ENCODE results near the gene FRYL. TPM values are rescaled to one million over a fixed set of nuclear protein-coding genes. Genes with fewer than 3 reads are reported as not detected.

Gene FRYL
- total and polyA plus RNA-seq, 12 donors: 11.7 to 60.1 (median 36.4) TPM

GRCh38 chr4:48755281-48755680, 24.8 kb downstream of the FRYL start:
- 65 to 73% methylated on average over 1 of the region's 1 CpG for WGBS, 2 donors
- no peak for DNase-seq
- no peaks in the 10 kb centered on the region for H3K27me3 ChIP-seq
- no peak for ATAC-seq
- intact Hi-C loops (cut with DNase I): no loop called here
- no peak for TF ChIP-seq CTCF (IDR thresholded peaks at IDR 0.05)
- no peak overlapping the region for H3K4me3 ChIP-seq
- H3K27ac ChIP-seq: no peak overlapping the region
- peaks cover 0 to 5% (median 0%) of the 10 kb centered on the region in 9 donors for H3K36me3 ChIP-seq
- peaks cover 0 to 60% (median 44%) of the 10 kb centered on the region in 9 donors for H3K4me1 ChIP-seq
- peaks cover 0 to 6% (median 0%) of the 10 kb centered on the region in 11 donors for H3K9me3 ChIP-seq

- H3K27ac ChIP-seq: peak overlapping the region in 5 of 10 donors; percentile 1 to 46 (median 18)
- H3K4me1 ChIP-seq: peaks cover 0 to 72% (median 54%) of the 10 kb centered on the region in 9 donors
- no peaks in the 10 kb centered on the region for H3K27me3 ChIP-seq
- H3K36me3 ChIP-seq: no peaks in the 10 kb centered on the region
- no peak overlapping the region for H3K4me3 ChIP-seq
- H3K9me3 ChIP-seq: peaks cover 0 to 6% (median 0%) of the 10 kb centered on the region in 11 donors
- intact Hi-C loops (cut with DNase I): no loop called here
- TF ChIP-seq CTCF (IDR thresholded peaks at IDR 0.05): no peak
- no peak for DNase-seq
- 90% methylated on average over 1 of the region's 1 CpG for WGBS, 2 donors
- no peak for ATAC-seq
These were observed 26.9 kb downstream of the FRYL start for GRCh38 chr4:48753159-48753558.

GRCh38 chr4:48752726-48753125, 27.4 kb downstream of the FRYL start:
- H3K27ac ChIP-seq: peak overlapping the region in 5 of 10 donors; percentile 1 to 46 (median 18)
- ATAC-seq (peak in 6 of 8 donors; percentile 45 to 68 (median 55)), DNase-seq (peak in 1 of 2 donors; percentile 17)
- peaks cover 0 to 6% (median 0%) of the 10 kb centered on the region in 11 donors for H3K9me3 ChIP-seq
- no peak overlapping the region for H3K4me3 ChIP-seq
- H3K4me1 ChIP-seq: peaks cover 0 to 76% (median 58%) of the 10 kb centered on the region in 9 donors
- 9 to 11% methylated on average over 5 of the region's 5 CpGs for WGBS, 2 donors
- intact Hi-C loops (cut with DNase I): no loop called here
- peak in 5 of 9 donors; percentile 5 to 22 (median 10) for TF ChIP-seq CTCF (IDR thresholded peaks at IDR 0.05)
- no peaks in the 10 kb centered on the region for H3K27me3 ChIP-seq
- no peaks in the 10 kb centered on the region for H3K36me3 ChIP-seq

GRCh38 chr4:48752246-48752645, 27.8 kb downstream of the FRYL start:
- Histone ChIP-seq H3K36me3 (no peaks in the 10 kb centered on the region), H3K9me3 (peaks cover 0 to 6% (median 0%) of the 10 kb centered on the region in 11 donors), H3K4me1 (peaks cover 0 to 81% (median 59%) of the 10 kb centered on the region in 9 donors), H3K4me3 (no peak overlapping the region), H3K27ac (peak overlapping the region in 4 of 10 donors; percentile 1 to 46 (median 30)), H3K27me3 (no peaks in the 10 kb centered on the region)
- no peak for TF ChIP-seq CTCF (IDR thresholded peaks at IDR 0.05)
- DNase-seq (no peak), ATAC-seq (peak in 2 of 8 donors; percentile 20 to 39)
- intact Hi-C loops (cut with DNase I): no loop called here
- WGBS, 2 donors: 57 to 74% methylated on average over 2 of the region's 2 CpGs

All from heart right ventricle (tissue), 16 donors.